Measurements from ENCODE around the gene PTPRN2. TPM values are rescaled to one million over a fixed set of nuclear protein-coding genes. Genes with fewer than 3 reads are reported as not detected.
"Not testable (repeated sequence)": the region's sequence is repeated elsewhere in the genome, so short reads cannot be mapped to it uniquely, and the experiment has no call there.

Gene PTPRN2
- total RNA-seq, 1 experiment from 2014 or later = 1.7 TPM

- Histone ChIP-seq H3K9ac (ENCODE audit: low read length) (no peak overlapping the region), H3K9me2 (replicated peaks; ENCODE audit: insufficient read depth, low read length) (no peaks in the 10 kb centered on the region), H2AFZ (ENCODE audit: low read length) (no peak overlapping the region), H3K36me3 (ENCODE audit: insufficient read depth, low read length) (no peaks in the 10 kb centered on the region), H3K27me3 (ENCODE audit: low read length) (no peaks in the 10 kb centered on the region), H3K4me2 (ENCODE audit: low read depth, low read length, poor library complexity, severe bottlenecking) (no peak overlapping the region), H4K20me1 (ENCODE audit: insufficient read depth, low read depth, low read length) (no peaks in the 10 kb centered on the region), H3K4me1 (ENCODE audit: low read length) (no peaks in the 10 kb centered on the region), H3K27ac (ENCODE audit: low read length) (no peak overlapping the region), H3K4me3 (ENCODE audit: low read length) (no peak overlapping the region), H3K9me3 (ENCODE audit: low read length) (no peaks in the 10 kb centered on the region), H3K79me2 (ENCODE audit: low read length) (no peaks in the 10 kb centered on the region)
- no peak for DNase-seq
These were observed 849.6 kb downstream of the PTPRN2 start for GRCh38 chr7:157738066-157738460.

GRCh38 chr7:157737151-157738065, 850.2 kb downstream of the PTPRN2 start:
- Histone ChIP-seq H3K4me3 (ENCODE audit: low read length) (no peak overlapping the region), H2AFZ (ENCODE audit: low read length) (no peak overlapping the region), H3K9ac (ENCODE audit: low read length) (no peak overlapping the region), H3K9me3 (ENCODE audit: low read length) (no peaks in the 10 kb centered on the region), H3K36me3 (ENCODE audit: insufficient read depth, low read length) (no peaks in the 10 kb centered on the region), H3K27ac (ENCODE audit: low read length) (no peak overlapping the region), H3K9me2 (replicated peaks; ENCODE audit: insufficient read depth, low read length) (no peaks in the 10 kb centered on the region), H3K4me2 (ENCODE audit: low read depth, low read length, poor library complexity, severe bottlenecking) (no peak overlapping the region), H3K79me2 (ENCODE audit: low read length) (no peaks in the 10 kb centered on the region), H3K27me3 (ENCODE audit: low read length) (no peaks in the 10 kb centered on the region), H3K4me1 (ENCODE audit: low read length) (no peaks in the 10 kb centered on the region), H4K20me1 (ENCODE audit: insufficient read depth, low read depth, low read length) (no peaks in the 10 kb centered on the region)
- no peak for DNase-seq

DNA sequence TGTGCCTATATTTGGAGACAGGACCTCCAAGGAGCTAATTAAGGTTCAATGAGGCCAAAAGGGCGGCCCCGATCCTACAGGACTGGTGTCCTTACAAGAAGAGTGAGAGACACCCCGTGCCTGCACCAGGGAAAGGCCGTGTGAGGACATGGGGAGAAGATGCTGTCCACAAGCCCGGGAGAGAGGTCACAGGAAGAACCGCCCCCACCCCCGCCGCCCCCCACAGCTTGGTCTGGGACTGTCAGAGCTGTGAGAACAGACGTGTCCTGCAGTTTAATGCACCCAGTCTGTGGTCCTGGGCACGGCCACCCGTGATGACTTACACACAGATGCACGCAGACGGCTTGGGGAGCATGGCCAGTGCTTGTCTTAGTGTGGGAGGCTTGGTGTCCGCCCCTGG, 851.3 kb downstream of the PTPRN2 start:
- Histone ChIP-seq H3K4me1 (ENCODE audit: low read length) (no peaks in the 10 kb centered on the region), H3K79me2 (ENCODE audit: low read length) (no peaks in the 10 kb centered on the region), H3K36me3 (ENCODE audit: insufficient read depth, low read length) (no peaks in the 10 kb centered on the region), H3K27ac (ENCODE audit: low read length) (no peak overlapping the region), H2AFZ (ENCODE audit: low read length) (no peak overlapping the region), H4K20me1 (ENCODE audit: insufficient read depth, low read depth, low read length) (no peaks in the 10 kb centered on the region), H3K4me2 (ENCODE audit: low read depth, low read length, poor library complexity, severe bottlenecking) (no peak overlapping the region), H3K9ac (ENCODE audit: low read length) (no peak overlapping the region), H3K4me3 (ENCODE audit: low read length) (no peak overlapping the region), H3K9me3 (ENCODE audit: low read length) (no peaks in the 10 kb centered on the region), H3K9me2 (replicated peaks; ENCODE audit: insufficient read depth, low read length) (no peaks in the 10 kb centered on the region), H3K27me3 (ENCODE audit: low read length) (no peaks in the 10 kb centered on the region)
- no peak for DNase-seq

DNA sequence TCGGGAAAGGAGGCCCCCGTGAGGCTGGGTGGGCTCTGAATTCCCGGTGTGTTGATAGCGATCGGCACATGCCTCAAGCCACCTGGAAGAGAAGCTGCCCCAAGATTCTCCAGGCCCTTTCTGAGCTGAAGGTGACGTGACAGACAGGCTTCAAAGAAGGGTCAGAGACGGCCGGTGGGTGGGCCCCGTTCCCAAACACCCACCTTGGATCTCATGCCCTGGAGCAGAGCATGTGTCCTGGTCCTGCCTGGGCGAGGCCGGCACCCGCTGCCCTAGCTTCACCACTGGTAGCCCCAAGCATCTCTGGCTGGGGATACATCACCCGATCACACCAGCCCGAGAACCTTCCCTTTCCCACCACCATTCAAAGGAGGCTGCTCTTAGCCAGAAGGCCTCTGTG, 851.8 kb downstream of the PTPRN2 start:
- Histone ChIP-seq H3K9me3 (ENCODE audit: low read length) (no peaks in the 10 kb centered on the region), H3K4me2 (ENCODE audit: low read depth, low read length, poor library complexity, severe bottlenecking) (no peak overlapping the region), H2AFZ (ENCODE audit: low read length) (no peak overlapping the region), H3K9ac (ENCODE audit: low read length) (no peak overlapping the region), H4K20me1 (ENCODE audit: insufficient read depth, low read depth, low read length) (no peaks in the 10 kb centered on the region), H3K79me2 (ENCODE audit: low read length) (no peaks in the 10 kb centered on the region), H3K4me3 (ENCODE audit: low read length) (no peak overlapping the region), H3K36me3 (ENCODE audit: insufficient read depth, low read length) (no peaks in the 10 kb centered on the region), H3K4me1 (ENCODE audit: low read length) (no peaks in the 10 kb centered on the region), H3K27me3 (ENCODE audit: low read length) (no peaks in the 10 kb centered on the region), H3K27ac (ENCODE audit: low read length) (no peak overlapping the region), H3K9me2 (replicated peaks; ENCODE audit: insufficient read depth, low read length) (no peaks in the 10 kb centered on the region)
- DNase-seq = no peak

DNA sequence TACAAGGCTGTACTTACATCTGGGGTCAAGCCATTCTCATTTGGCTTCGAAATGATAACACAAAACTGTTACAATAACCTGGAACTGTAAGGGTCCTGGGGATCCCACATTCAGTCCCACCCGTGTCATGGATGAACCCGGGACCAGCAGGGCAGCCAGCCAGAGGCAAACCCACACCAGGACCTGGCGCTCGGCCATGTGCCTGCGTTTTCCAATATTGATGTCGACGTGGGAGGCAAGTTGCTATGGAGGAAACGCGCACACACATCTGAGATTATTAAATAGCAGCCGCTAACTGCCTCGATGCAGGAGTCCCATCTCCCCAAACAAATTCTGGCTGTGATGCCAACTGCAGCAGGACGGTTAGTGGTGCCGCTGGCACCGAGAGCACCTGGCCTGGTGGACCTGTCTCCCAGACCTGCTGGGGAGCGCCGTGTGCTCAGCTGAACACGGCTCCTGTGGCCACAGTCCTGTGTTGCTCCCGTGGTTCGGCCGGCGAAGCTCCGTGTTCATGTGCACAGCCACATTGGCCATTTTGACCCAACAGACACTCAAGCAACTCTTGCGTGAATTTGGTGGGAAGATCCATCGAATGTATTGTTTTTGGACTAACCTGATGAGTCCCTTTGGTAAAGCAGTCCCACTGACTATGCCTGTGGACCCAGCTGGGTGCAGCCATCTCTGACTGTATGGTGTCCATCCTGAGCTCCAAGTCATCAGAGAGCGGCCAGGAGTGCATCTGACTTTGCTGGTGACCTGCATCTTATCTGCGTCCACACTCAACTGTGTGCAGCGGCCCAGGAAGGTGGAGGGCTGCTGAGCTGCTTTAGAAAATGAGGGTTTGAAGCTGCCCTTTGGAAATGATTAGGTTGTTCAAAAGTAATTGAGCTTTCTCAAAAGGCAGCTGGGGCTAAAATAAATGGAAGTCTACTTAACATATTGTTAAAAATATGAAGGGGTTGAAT, 852.7 kb downstream of the PTPRN2 start:
- H3K9me2 ChIP-seq (replicated peaks; ENCODE audit: insufficient read depth, low read length) = no peaks in the 10 kb centered on the region
- H3K9me3 ChIP-seq (ENCODE audit: low read length) = no peaks in the 10 kb centered on the region
- no peaks in the 10 kb centered on the region for H3K27me3 ChIP-seq (ENCODE audit: low read length)
- DNase-seq = no peak
- no peaks in the 10 kb centered on the region for H3K79me2 ChIP-seq (ENCODE audit: low read length)
- H3K4me1 ChIP-seq (ENCODE audit: low read length) = no peaks in the 10 kb centered on the region
- H3K4me3 ChIP-seq (ENCODE audit: low read length) = no peak overlapping the region
- no peak overlapping the region for H3K9ac ChIP-seq (ENCODE audit: low read length)
- H3K36me3 ChIP-seq (ENCODE audit: insufficient read depth, low read length) = no peaks in the 10 kb centered on the region
- H4K20me1 ChIP-seq (ENCODE audit: insufficient read depth, low read depth, low read length) = no peaks in the 10 kb centered on the region
- H3K4me2 ChIP-seq (ENCODE audit: low read depth, low read length, poor library complexity, severe bottlenecking) = no peak overlapping the region
- H2AFZ ChIP-seq (ENCODE audit: low read length) = no peak overlapping the region
- H3K27ac ChIP-seq (ENCODE audit: low read length) = no peak overlapping the region

DNA sequence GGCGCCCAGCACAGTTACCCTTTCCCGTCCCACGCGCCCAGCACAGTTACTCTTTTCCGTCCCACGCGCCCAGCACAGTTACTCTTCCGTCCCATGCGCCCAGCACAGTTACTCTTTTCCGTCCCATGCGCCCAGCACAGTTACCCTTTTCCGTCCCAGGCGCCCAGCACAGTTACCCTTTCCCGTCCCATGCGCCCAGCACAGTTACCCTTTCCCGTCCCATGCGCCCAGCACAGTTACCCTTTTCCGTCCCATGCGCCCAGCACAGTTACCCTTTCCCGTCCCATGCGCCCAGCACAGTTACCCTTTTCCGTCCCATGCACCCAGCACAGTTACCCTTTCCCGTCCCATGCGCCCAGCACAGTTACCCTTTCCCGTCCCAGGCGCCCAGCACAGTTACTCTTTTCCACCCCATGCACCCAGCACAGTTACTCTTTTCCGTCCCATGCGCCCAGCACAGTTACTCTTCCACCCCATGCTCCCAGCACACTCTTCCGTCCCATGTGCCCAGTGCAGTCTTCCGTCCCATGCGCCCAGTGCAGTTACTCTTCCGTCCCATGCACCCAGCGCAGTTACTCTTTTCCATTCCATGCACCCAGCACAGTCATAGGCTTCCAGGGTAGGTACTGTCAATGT, 853.7 kb downstream of the PTPRN2 start:
- not testable (repeated sequence) for H3K9me3 ChIP-seq (ENCODE audit: low read length); H3K79me2 ChIP-seq (ENCODE audit: low read length); H3K36me3 ChIP-seq (ENCODE audit: insufficient read depth, low read length); H3K27ac ChIP-seq (ENCODE audit: low read length); DNase-seq; H3K9me2 ChIP-seq (replicated peaks; ENCODE audit: insufficient read depth, low read length); H3K4me2 ChIP-seq (ENCODE audit: low read depth, low read length, poor library complexity, severe bottlenecking); H3K9ac ChIP-seq (ENCODE audit: low read length); H3K4me1 ChIP-seq (ENCODE audit: low read length); H2AFZ ChIP-seq (ENCODE audit: low read length); H3K4me3 ChIP-seq (ENCODE audit: low read length); H4K20me1 ChIP-seq (ENCODE audit: insufficient read depth, low read depth, low read length); H3K27me3 ChIP-seq (ENCODE audit: low read length)

DNA sequence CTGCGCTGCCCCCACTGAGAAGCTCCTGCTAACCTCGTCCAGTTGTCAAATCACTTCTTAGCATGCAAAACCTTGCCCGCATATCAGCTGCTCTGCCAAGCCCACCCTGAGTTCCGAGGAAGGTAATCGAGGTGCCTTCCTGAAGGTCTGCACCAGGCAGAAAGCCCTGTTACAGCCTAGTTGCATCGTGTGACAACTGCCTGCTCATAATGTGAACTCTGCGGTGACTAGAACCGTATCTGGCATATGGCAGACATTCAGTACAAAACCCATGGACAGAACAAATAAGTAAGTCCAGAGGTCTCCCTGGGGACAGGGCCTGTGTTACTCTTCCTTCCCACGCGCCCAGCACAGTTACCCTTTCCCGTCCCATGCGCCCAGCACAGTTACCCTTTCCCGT, 856.5 kb downstream of the PTPRN2 start:
- Histone ChIP-seq H3K79me2 (ENCODE audit: low read length) (no peaks in the 10 kb centered on the region), H3K4me3 (ENCODE audit: low read length) (no peak overlapping the region), H3K4me2 (ENCODE audit: low read depth, low read length, poor library complexity, severe bottlenecking) (no peak overlapping the region), H3K36me3 (ENCODE audit: insufficient read depth, low read length) (no peaks in the 10 kb centered on the region), H3K9me2 (replicated peaks; ENCODE audit: insufficient read depth, low read length) (no peaks in the 10 kb centered on the region), H4K20me1 (ENCODE audit: insufficient read depth, low read depth, low read length) (no peaks in the 10 kb centered on the region), H3K27me3 (ENCODE audit: low read length) (no peaks in the 10 kb centered on the region), H3K4me1 (ENCODE audit: low read length) (no peaks in the 10 kb centered on the region), H3K27ac (ENCODE audit: low read length) (no peak overlapping the region), H3K9ac (ENCODE audit: low read length) (no peak overlapping the region), H2AFZ (ENCODE audit: low read length) (no peak overlapping the region), H3K9me3 (ENCODE audit: low read length) (no peaks in the 10 kb centered on the region)
- DNase-seq = no peak

GRCh38 chr7:157730614-157731013, 857.0 kb downstream of the PTPRN2 start:
- H3K4me3 ChIP-seq (ENCODE audit: low read length) = no peak overlapping the region
- no peaks in the 10 kb centered on the region for H3K27me3 ChIP-seq (ENCODE audit: low read length)
- no peaks in the 10 kb centered on the region for H3K9me3 ChIP-seq (ENCODE audit: low read length)
- H3K9ac ChIP-seq (ENCODE audit: low read length) = no peak overlapping the region
- DNase-seq = no peak
- no peaks in the 10 kb centered on the region for H4K20me1 ChIP-seq (ENCODE audit: insufficient read depth, low read depth, low read length)
- H3K4me2 ChIP-seq (ENCODE audit: low read depth, low read length, poor library complexity, severe bottlenecking) = no peak overlapping the region
- H3K9me2 ChIP-seq (replicated peaks; ENCODE audit: insufficient read depth, low read length) = no peaks in the 10 kb centered on the region
- H2AFZ ChIP-seq (ENCODE audit: low read length) = no peak overlapping the region
- no peaks in the 10 kb centered on the region for H3K36me3 ChIP-seq (ENCODE audit: insufficient read depth, low read length)
- H3K79me2 ChIP-seq (ENCODE audit: low read length) = no peaks in the 10 kb centered on the region
- H3K4me1 ChIP-seq (ENCODE audit: low read length) = no peaks in the 10 kb centered on the region
- H3K27ac ChIP-seq (ENCODE audit: low read length) = no peak overlapping the region
